HG03139 (cell line): ENCODE data around the gene OCA2.

Experiments used
- ATAC-seq: cut with Tn5 transposase; IDR thresholded peaks from one replicate; pipeline ENCODE4 v1.9.1; 2021; ENCODE audit not compliant: unreplicated experiment

Gene OCA2

DNA sequence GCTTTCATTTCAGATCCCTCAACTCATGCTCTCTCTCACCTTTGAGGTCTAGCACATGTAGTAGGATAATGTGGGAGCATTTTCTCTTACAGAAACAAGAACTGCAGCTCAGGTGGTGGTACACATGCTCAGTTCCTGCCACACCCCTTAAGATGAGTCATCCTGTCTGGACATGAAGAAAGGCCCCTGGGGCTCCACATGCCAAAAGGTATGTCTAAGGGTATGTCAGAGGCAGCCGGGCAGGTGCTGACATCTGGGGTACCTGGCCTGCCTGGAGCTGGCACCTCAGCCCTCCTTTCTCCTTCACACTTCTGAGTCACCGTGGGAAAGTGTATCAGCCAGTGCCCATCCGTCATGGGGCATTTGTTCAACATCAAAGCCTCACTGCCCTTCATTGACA is 209.9 kb downstream of the OCA2 start:
- ATAC-seq: no peak

- no peak for ATAC-seq
Measured at GRCh38 chr15:27885201-27885600, 213.9 kb downstream of the OCA2 start.

GRCh38 chr15:27884726-27885125 is 214.4 kb downstream of the OCA2 start:
- ATAC-seq: no peak

- no peak for ATAC-seq
Measured at GRCh38 chr15:27878841-27879240, 220.3 kb downstream of the OCA2 start.

- ATAC-seq: no peak
Measured at GRCh38 chr15:27873828-27874227, 225.3 kb downstream of the OCA2 start.

DNA sequence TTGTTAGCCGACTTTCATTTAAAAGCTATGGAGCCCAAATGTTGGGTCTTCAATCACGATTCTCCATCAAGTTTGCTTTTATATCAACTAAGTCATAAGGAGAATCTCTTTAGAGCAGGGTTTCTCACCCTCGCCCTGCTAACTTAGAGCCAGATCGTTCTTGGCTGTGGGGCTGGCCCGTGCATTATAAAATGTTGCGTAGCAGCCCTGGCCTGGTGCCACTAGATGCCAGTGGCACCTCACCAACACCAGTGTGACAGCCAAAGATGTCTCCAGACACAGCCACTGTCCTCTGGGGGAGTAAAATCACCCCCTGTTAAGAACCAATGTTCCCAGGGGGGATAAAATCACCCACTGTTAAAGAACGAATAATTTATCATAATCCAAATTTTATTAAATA is 226.1 kb downstream of the OCA2 start:
- ATAC-seq: no peak

GRCh38 chr15:27872355-27872754 is 226.8 kb downstream of the OCA2 start:
- no peak for ATAC-seq

DNA sequence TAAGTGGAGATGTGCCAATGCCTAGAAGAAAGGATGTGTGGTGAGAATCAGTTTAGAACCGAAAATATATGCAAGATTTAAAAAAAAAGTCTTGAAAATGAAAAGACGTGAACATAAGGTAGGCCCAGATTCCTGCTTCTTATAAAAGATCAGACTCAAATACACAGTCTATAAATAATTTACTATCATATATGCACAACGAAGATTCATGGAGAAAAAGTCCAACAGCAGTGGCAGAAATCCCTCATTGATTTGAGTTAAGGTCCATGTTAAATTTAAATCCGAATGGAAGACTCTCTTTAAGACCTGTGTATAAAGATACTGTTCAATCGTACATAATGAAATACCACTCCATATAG is 227.2 kb downstream of the OCA2 start:
- ATAC-seq: no peak

DNA sequence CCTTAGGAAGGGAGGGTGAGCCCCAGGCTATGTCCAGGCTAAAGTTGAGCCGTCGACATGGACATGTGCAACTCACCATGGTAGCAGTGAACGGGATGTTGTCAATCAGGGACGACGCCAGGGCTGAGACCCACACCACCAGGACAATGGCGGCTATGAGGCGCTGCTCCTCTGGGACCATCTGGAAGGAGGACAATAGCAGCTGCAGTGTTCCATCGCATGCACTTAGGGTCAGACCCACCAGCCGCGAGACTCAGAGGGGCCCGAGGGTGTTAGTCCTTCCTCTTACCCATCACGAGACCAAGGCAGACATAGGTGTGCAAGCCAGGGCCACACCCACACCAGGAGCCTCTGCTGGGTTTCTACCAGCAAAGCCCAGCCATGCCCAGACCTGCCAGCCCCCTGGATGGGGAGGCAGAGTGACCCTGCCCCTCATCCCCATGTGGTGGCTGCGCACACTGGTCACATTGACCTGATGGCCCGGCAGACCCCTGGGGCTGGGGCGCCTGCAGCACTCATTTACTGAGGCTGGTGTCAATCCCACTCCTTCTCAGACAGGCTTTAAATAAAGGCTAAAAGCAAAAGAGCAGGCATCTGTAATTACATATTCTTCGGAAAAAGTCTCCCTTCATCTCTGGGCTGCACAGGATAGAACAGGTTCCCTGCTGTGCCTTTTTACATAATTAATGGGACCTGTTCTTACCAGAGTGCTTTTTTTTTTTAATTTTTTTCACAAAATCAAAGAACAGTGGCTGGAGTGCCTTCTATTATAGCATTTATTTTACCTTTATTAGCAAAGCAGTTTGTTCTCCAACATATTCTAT is 227.8 kb downstream of the OCA2 start:
- no peak for ATAC-seq

DNA sequence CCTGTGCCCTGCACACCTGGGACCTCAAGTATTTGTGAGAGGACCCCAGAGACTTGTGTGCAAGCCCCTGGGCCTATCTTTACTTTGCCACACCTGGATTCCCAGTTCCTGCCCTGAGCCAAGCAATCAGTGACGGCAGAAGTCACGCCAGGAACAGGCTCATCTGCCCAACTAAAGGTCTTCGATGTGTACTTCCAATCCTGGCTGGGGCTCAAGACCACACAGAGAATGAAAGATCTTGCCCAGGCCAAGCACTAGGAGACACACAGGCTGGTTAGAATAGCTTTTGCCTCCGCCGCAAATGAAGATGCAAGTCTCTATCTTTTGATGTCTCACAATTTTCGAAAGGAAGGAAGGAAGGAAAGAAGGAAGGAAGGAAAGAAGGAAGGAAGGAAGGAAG is 228.8 kb downstream of the OCA2 start:
- no peak for ATAC-seq

DNA sequence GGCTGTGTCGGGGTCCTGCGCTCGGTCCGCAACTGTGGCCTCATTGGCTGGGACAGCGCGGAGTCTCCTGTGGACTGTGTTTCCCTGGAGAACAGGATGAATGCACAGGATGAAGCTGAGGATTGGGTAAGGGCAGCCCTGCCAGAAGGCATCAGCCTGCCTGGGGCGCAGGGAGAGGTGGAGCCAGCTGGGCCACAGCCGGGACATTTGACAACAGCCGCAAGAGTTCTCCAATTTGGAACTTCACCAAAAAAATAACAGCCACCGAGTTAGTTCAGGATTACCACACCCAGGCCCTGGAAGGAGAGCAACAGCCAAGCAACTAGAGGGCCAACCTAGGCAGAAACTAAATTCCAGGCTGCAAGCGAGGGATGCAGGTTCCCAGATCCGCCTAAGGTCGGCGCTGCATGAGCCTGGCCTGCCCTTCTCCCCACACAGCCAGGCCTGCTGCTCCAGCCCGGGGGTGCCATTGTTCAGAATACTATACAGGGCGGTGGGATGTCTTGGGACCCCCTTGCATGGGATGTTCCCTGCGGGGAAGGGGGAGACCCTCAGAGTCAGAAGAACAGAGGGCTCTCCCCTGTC is 229.3 kb downstream of the OCA2 start:
- ATAC-seq: no peak

DNA sequence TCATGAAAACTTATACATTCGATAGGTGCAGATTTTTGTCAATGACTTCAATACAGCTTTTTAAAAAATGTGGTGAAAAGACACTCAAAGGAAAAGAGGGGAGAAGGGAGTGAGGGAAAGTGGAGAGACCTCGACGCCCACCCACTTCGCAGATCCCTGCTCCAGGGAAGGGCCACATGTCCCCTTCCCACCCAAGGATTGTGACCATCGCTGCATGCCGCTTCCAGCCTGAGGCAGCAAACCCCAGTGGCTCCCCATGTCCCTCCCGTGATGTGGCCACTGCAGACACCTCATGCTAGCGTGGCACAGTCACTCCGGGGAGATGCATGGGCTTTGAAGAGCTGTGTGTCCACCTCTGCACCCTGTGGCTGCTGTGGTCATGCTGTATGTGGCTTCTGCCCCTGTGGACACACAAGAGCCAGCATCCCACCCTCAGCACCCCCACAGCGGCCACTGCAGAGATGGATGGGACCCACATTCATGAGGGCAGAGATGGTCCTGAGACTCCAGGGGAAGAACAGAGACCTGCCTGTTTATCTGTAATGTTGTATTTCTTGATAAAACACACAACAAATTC is 230.2 kb downstream of the OCA2 start:
- ATAC-seq: no peak

GRCh38 chr15:27867861-27868260 is 231.3 kb downstream of the OCA2 start:
- no peak for ATAC-seq

DNA sequence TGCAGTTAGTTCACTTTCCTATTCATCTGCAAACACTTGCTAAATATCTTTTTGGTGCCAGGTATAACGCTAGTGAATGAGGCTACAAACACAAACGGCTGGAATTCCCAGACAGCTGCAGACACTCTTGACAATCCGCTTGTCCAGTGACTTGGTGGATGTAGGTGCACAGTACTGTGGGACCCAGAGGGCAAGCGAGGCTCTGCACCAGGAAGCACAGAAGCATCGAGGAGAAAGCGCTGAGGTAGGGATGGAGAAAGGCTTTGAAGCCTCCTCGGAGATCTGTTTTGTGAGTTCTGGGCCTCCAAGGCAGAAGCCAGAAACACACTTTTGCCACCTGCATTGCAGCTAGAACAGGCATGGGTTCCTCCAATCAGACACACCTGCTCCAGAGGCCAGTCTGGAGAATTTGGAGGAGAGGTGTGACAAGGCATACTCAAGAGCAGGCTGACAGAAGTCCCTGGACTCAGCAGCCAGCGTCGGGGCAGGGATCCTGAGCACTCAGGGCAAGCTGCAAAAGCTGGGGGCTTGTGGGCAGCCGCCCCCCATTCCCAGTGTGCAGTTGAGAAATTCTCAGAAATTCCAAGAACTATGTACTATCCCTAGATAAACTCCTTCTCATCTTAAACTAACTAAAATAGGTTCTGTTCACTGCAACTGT is 232.5 kb downstream of the OCA2 start:
- no peak for ATAC-seq

- no peak for ATAC-seq
Measured at GRCh38 chr15:27865926-27866325, 233.2 kb downstream of the OCA2 start.

DNA sequence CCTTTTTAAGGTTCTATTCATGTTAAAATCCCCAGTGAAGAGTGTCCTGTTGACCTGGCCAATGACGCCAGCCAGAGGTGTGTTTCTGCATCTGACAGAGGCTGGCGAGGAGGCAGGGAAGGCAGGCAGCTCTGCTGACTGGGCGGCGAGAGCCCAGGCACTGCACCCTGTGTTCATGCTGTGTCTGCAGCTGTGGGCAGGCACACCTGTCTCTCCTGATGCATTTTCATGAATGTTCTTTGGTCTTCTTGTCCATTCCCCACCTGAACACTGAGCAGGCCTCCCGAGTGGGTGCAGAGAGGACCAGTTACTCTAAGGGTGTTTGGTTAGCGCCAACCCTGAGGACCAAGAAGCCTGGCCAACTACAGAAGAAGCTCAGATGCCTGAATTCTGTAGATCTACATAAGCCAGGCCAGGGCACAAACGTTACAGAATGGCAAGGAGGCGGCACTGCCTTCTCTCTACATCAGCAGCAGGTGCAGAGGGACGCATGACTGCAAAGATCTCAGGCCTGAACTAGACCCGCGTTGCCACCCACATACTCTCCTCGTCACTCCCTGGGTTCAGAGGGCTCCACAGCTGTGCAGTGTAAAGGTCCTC is 233.7 kb downstream of the OCA2 start:
- no peak for ATAC-seq

GRCh38 chr15:27864719-27865118 is 234.4 kb downstream of the OCA2 start:
- ATAC-seq: no peak

DNA sequence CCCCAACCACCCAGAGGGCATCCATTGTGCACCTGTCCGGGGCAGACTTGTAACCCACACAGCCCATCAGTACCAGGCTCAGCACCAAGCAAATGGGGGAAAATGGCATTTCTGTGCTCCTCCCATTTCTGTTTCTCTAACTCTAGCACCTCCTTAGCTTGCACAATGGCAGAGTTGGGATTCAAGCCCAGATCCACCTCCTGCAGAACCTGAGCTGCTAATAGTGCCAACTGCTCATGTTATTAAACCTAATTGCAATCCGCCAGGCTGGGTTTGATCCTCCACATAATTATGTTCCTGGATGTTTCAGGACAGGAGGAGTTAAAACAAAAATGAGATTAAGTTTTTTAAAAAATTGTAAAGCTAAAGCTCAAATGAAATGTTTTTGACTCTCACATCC is 235.0 kb downstream of the OCA2 start:
- no peak for ATAC-seq

DNA sequence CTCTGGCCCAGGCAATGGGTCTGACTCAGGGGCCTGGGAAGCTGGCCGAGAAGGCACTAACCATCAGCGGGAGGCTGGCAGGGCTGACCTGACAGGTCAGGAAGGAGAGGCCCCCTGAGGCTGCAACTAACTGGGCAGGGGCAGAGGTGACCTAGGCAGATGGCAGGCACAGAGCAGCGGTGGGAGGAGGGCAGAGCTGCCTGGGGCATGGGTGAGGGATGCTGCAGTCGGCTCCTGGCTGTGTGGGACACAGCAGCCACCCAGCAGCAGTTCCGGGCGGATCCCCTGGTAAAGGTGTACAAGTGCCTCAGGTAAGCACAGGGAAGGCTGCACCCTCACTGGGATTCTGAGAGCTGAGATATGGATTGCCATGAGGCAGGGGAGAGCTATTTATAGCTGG is 236.1 kb downstream of the OCA2 start:
- no peak for ATAC-seq

DNA sequence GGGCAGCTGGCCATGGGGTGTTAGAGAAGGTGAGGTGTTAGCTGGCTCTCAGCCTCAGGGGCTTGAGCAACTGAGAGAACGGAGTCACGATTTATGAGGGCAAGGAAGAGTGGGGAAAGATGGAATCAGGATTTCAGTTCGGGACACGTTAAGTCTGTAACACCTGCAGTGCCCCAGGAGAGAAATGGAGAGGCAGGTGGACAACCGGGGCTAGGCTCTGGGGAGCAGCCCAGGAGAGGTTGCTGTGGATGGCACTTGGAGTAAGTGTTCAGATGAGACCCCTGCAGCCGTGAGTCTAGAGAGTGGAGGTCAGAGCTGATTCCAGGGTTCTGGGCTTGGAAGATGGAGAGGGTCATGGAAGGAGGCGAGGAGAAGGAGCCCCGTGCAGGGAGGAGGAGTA is 237.9 kb downstream of the OCA2 start:
- no peak for ATAC-seq

GRCh38 chr15:27855137-27855536 is 244.0 kb downstream of the OCA2 start:
- no peak for ATAC-seq

DNA sequence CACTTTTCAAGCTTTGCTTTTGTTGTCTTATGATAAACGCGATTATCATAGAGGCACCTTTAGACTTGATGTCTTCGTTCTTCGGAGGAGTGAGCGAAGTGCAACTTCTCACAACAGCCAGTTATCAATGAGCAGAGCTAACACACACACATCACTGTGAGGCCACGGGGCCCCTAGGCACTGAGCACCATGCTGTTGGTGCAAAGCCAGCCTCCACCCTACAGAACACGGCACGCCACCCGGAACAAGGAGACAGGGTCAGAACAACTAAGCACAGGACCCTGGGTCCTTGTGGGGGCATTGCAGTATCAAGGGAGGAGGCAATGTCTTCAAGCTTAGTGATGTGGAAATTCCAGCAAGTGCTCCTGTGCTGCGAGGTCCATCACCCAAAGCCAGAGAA is 244.5 kb downstream of the OCA2 start:
- no peak for ATAC-seq
